GM10847 (cell line): ENCODE data around the gene DDX4.

ENCODE experiments used
- POLR2A ChIP-seq: IDR thresholded peaks from 2 replicates; pipeline ENCODE4 v1.6.1; 2011; ENCODE audit not compliant: insufficient read length; ENCODE audit errors: extremely low read depth

DDX4 gene

DNA sequence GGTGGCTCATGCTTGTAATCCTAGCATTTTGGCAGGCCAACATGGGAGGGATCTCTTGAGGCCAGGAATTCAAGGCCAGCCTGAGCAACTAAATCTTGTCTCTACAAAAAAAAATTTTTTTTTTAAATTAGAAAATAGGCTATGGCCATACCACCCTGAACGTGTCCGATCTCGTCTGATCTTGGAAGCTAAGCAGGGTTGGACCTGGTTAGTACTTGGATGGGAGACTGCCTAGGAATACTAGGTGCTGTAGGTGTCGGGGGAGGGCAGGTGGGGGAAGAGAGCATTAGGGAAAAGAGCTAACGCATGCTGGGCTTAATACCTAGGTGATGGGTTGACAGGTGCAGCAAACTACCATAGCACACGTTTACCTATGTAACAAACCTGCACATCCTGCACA lies 39.5 kb downstream of the DDX4 start:
- TF ChIP-seq POLR2A = no peak

DNA sequence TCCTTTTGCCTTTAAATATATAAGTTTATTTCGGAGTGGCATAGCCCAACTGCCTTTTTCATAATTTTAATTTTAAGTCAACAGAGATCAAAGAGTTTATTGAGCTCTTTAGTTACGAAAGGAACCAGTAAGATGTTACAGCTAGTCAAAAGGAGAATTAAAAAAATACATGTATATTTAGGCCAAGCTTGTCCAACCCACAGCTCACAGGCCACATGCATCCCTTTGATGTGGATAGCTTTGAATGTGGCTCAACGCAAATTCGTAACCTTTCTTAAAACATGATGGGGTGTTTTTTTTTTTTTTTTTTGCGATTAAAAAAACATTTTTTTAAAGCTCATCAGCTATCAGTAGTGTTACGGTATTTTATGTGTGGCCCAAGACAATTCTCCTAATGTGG lies 63.1 kb downstream of the DDX4 start:
- no peak for TF ChIP-seq POLR2A

DNA sequence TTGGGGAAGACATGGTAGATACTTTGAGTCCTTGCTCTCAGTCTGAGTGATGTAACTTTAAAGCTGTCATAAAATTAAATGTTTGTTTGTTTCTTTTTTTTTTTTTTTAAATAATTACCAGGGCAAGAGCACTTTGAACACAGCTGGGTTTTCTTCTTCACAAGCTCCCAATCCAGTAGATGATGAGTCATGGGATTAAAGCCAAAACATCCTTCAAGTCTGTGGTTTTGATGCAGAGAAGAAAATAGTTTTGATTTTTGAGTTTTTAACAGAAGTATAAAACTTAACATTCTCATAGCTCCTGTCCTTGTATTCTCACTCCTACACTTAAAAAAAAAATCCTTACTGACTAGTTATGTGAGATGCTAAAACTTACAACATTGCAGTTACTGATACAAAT lies 78.5 kb downstream of the DDX4 start:
- no peak for TF ChIP-seq POLR2A

DNA sequence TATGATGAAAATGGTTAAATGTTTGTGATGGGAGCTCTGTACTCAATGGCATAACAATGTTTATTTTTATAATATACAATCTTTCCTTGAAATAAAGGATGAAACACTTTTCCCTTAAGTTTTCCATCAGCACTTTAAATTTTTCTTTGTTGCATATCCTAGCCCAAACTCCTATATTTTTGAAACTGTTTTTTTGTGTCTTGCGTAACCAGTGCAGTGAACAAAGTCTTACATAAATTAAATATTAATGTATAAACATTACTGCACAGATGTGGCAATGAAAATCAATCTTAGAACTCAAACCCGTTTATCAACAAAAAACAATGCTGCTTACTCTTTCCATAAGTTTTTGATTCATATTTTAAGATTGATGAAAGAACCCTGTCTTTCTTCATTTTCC lies 79.2 kb downstream of the DDX4 start:
- TF ChIP-seq POLR2A = no peak

DNA sequence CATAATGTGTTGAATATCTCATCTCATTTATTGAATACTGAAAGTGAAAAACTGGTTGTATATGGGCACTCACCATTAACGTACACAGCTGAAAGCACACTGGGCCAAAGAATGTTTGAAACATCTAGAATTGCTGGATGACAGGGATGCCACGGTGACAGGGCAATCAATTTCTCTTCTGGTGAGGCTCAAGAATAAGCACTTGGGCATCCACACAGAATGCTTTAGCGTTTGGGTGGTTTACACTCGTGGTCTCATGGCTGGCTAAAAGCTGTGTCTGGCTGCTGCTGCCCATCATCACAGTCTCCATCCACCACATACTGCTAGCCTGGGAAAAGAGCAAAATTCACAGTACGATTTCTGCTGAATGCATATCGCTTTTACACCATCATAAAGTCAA lies 82.6 kb downstream of the DDX4 start:
- TF ChIP-seq POLR2A = no peak

DNA sequence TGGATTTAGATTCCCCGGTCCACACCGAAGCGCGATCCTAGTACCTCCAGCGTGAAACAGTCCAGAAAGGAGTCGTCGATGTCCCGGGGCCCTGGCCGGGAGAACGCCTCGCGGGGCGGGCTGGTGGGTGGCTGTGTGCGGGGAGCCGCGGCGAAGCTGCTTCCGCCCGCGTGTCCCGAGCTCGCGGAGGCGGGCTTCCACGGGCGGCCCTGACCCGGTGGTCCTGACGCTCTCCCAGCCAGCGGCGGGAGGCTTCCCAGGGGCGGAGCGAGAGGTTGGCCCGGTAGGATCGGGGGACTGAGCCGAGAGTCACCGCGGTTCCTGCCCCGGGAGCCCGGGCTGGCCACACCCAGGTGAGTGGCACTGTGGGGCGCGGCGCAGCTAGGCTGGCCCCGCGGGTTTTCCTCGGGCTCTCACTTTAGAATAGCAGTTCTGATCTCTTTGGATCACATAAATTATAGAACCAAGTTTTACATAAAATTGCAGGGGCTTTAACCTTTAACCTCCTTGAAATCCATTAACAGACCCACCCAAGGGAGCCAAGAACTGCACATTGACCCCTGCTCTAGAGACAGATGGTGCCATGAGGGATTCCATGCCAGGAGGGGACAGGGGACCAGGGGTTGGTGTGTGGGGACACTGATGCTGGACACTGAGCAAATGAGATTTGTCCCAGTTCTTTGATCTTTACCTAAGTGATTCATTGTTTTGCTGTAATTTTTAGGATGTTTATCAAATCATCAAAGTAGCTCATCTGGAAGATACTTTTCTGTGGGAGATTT lies 84.1 kb downstream of the DDX4 start:
- no peak for TF ChIP-seq POLR2A

DNA sequence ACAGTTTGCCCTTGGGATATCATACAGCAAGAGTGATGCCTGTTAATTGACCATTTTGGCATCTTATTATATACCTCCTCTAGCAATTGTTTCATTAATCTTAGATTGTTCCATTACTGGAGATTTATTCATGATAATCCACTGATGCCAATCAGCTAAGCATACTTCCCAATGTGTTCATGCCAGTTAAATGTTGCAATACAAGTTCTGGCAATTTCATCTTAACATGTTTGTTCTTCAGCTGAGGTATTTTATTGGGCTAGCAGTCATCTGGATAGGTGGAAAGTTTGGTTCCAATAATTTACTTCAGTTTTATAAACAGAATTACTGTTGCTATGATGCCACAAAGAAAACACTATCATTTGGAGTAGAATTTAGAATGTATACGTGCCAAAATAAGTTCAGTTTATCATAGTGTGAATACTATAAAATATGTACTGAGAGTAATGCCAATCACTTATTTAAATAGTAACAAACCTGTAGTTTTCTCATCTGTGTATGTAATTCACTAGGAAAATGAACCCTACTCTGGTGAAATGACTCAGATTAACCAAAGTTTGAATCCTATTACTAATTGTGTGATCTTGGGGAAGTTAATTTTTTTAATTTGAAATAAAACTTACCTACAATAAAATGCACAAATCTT lies 85.4 kb downstream of the DDX4 start:
- TF ChIP-seq POLR2A = no peak

DNA sequence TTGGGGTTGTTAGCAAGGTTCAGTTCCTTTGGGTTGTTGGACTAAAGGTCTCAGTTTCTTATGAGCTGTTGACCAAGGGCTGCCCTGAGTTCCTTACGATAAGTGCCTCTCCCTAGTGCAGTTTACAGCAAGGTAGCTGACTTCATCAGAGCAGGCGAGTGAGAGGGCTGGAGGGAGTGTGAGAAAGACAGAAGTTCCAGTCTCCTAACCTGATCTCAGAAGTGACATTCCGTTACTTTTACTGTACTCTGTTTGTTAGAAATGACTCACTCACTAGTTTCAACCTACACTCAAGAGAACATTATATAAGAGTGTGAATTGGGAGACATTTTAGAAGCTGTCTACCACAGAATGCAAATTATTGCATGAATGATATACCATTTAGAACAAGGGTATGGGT lies 92.1 kb downstream of the DDX4 start:
- TF ChIP-seq POLR2A = no peak

DNA sequence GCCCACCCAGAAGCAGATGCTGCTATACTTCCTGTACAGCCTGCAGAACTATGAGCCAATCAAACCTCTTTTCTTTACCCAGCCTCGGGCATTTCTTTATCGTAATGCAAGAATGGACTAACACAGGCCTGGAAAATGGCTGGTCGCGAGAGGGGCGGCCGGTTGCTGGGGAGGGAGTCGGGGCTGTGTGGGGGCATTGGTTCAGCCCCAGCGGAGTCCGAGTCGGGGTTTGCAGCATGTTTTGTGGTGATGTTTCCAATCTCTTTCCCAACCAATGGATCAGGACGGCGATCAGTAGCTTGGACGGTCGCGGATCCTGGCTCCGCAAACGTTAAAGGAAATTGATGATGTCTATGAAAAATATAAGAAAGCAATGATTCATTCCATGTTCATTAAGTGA lies 94.6 kb downstream of the DDX4 start:
- no peak for TF ChIP-seq POLR2A

DNA sequence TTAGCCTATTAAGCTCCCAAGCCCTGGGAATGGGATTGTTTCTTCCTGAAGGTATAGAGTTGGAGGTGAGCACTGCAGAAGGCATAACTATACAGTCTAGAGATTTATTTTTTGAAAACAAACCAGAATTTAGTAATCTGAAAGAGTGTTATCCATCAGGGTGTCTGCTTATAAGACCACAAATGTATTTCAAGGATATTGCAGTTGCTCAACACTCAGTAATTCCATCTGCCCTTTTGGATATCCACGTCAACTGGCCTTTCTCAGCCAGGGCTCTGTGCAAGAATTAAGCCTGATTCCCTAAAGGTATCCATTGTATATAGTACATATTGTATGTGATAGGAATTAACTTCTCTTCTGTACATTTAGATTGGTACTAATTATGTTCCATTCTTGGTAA lies 98.3 kb downstream of the DDX4 start:
- no peak for TF ChIP-seq POLR2A

DNA sequence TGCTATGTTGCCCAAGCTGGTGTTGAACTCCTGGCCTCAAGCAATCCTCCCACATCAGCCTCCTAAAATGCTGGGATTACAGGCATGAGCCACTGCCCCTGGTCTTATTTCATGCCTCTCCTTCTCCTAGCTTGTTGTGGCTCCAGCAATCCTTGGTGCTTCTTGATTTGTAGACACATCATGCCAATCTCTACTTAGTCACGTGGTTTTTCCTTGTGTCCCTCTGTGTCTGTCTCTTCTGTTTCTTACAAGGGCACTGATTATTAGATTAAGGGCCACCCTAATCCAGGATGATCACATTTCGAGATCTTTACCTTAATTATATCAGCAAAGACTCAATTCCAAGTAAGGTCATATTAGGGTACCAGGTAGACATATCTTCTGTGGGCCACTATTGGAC lies 104.1 kb downstream of the DDX4 start:
- TF ChIP-seq POLR2A = no peak

DNA sequence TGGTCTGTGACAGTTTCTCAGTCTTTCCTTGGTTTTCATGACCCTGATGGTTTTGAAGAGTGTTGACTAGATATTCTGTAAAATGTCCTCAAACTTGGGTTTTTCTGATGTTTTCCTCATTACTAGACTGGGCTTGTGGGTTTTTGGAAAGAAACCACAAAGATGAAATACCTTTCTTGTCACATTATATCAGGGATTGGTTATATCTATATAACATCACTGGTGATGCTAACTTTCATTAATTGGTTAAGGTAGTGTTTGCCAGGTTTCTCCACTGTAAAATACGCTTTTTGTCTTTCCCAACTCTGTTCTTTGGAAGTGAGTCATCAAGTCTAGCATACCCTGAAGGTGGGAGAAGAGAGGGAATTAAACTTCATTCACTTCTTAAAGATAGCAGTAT lies 110.0 kb downstream of the DDX4 start:
- no peak for TF ChIP-seq POLR2A

DNA sequence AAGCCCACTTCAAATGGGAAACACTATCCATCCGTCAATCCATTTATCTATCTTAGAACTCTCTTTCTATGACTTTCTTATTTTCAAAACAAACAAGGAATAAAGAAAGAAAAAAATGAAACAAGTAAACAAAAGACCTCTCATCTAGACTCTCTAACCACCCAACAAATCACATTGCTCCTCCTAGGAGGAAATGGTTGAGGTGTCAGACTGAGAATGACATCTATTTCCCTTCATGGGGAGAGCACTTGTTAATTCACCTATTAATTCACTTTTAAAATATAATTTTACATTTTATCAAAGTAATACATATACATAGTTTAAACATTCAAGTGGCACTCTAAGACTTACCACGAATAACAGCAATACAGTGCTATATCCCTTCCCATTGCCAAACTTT lies 110.9 kb downstream of the DDX4 start:
- TF ChIP-seq POLR2A = no peak

DNA sequence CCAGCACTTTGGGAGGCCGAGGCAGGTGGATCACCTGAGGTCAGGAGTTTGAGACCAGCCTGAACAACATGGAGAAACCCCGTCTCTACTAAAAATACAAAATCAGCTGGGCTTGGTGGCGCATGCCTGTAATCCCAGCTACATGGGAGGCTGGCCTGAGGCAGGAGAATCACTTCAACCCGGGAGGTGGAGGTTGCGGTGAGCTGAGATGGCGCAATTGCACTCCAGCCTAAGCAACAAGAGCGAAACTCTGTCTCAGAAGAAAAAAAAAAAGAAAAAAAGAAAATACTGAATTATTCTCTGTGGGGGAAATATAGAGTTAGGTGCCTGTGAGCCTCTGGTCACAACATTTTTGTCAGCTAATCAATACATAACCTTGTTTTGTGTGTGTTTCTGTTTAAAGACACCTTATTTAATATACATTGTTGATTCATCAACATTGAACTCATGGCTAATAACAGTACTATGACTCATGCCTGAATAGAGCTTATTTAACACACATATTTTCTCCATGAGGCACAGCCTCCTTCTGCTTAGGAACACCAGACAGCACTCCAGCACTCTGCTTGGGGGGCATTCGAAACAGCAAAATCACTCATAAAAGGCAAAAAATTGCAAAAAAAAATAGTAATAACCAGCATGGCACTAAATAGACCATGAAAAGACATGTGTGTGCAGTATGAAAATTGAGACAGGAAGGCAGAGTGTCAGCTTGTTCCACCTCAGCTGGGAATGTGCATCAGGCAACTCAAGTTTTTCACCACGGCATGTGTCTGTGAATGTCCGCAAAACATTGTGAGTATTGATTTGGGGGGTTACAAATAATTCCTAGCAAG lies 113.2 kb downstream of the DDX4 start, which contains the start of gene IL31RA:
IL31RA (plus strand) TSS at position 519 of the 836 bp plus-strand sequence; CDS start at position 733, 214 bp downstream.
- TF ChIP-seq POLR2A = no peak

DNA sequence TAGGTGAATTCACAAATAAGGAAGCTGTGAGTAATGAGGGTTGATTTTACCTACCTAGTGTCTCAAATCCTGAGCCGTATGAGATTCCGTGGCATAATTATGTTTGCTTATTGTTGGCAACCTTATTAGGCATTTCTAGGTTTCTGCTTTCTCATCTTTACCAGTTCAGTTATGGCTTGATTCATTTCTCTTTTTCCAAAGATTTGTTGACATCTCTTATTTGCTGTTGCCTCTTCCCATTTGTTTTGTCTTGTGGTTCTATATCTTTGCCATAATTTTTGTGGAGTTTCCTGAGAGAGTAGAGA lies 113.8 kb downstream of the DDX4 start:
- TF ChIP-seq POLR2A = no peak

DNA sequence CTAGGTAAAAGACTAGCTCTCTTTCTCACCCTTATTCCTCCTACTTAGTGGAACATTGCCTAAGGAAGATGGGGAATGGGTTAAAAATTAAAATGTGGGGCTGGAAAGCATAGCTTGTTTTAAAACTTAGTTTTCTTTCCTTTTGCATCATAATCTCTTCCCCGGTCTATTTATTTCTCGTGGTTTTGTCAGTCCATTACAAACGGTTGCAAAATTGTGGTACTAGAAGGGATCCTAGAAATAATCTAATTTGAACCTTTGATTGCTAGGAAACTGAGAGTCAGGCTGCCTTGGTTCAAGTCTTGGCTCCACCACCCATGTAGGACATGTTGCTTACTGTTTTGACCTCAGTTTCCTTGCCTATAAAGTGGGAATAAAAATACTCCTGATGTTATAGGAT lies 114.6 kb downstream of the DDX4 start:
- no peak for TF ChIP-seq POLR2A
